Measurements from ENCODE around the gene RTF2. TPM values are rescaled to one million over a fixed set of nuclear protein-coding genes. Genes with fewer than 3 reads are reported as not detected.

Gene RTF2
- total and polyA plus RNA-seq, 2 of the 13 experiments (the other 11 are each of a cell fraction or from before 2014, with no cell fraction given): 81.8 to 142 TPM

- TF ChIP-seq, protein P1, sequence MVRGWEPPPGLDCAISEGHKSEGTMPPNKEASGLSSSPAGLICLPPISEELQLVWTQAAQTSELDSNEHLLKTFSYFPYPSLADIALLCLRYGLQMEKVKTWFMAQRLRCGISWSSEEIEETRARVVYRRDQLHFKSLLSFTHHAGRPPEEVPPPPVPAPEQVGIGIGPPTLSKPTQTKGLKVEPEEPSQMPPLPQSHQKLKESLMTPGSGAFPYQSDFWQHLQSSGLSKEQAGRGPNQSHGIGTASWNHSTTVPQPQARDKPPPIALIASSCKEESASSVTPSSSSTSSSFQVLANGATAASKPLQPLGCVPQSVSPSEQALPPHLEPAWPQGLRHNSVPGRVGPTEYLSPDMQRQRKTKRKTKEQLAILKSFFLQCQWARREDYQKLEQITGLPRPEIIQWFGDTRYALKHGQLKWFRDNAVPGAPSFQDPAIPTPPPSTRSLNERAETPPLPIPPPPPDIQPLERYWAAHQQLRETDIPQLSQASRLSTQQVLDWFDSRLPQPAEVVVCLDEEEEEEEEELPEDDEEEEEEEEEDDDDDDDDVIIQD (CRISPR knock-in tag; IDR thresholded peaks at IDR 0.05; ENCODE audit: low read depth): 0 out of 2 replicates have a peak, but pooled peaks have one; percentile 12
- TF ChIP-seq SCMH1 (CRISPR knock-in tag; IDR thresholded peaks at IDR 0.05; ENCODE audit: borderline replicate concordance) (no peak), NPAS2 (CRISPR knock-in tag; IDR thresholded peaks at IDR 0.05; ENCODE audit: borderline replicate concordance) (no peak), RAD21 (CRISPR knock-in tag; IDR thresholded peaks at IDR 0.05) (no peak), HNF1A (IDR thresholded peaks at IDR 0.05; ENCODE audit: low read depth) (no peak), HNF1A (CRISPR knock-in tag; IDR thresholded peaks at IDR 0.05; ENCODE audit: borderline replicate concordance) (no peak), ATF4 (CRISPR knock-in tag; IDR thresholded peaks at IDR 0.05) (no peak), NFKB2 (CRISPR knock-in tag; IDR thresholded peaks at IDR 0.05; ENCODE audit: borderline replicate concordance) (no peak), ZNF3 (CRISPR knock-in tag; IDR thresholded peaks at IDR 0.05) (0 out of 2 replicates have a peak, but pooled peaks have one; percentile 49), KDM4B (CRISPR knock-in tag; IDR thresholded peaks at IDR 0.05) (no peak), BHLHE40 (IDR thresholded peaks at IDR 0.05; ENCODE audit: low read length) (no peak), TBL1XR1 (IDR thresholded peaks at IDR 0.05; ENCODE audit: borderline replicate concordance, low read length, partially characterized antibody) (no peak)
- TF ChIP-seq, protein P2, sequence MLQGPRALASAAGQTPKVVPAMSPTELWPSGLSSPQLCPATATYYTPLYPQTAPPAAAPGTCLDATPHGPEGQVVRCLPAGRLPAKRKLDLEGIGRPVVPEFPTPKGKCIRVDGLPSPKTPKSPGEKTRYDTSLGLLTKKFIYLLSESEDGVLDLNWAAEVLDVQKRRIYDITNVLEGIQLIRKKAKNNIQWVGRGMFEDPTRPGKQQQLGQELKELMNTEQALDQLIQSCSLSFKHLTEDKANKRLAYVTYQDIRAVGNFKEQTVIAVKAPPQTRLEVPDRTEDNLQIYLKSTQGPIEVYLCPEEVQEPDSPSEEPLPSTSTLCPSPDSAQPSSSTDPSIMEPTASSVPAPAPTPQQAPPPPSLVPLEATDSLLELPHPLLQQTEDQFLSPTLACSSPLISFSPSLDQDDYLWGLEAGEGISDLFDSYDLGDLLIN (CRISPR knock-in tag; IDR thresholded peaks at IDR 0.05; ENCODE audit: borderline replicate concordance): no peak
- TF ChIP-seq, protein P3, sequence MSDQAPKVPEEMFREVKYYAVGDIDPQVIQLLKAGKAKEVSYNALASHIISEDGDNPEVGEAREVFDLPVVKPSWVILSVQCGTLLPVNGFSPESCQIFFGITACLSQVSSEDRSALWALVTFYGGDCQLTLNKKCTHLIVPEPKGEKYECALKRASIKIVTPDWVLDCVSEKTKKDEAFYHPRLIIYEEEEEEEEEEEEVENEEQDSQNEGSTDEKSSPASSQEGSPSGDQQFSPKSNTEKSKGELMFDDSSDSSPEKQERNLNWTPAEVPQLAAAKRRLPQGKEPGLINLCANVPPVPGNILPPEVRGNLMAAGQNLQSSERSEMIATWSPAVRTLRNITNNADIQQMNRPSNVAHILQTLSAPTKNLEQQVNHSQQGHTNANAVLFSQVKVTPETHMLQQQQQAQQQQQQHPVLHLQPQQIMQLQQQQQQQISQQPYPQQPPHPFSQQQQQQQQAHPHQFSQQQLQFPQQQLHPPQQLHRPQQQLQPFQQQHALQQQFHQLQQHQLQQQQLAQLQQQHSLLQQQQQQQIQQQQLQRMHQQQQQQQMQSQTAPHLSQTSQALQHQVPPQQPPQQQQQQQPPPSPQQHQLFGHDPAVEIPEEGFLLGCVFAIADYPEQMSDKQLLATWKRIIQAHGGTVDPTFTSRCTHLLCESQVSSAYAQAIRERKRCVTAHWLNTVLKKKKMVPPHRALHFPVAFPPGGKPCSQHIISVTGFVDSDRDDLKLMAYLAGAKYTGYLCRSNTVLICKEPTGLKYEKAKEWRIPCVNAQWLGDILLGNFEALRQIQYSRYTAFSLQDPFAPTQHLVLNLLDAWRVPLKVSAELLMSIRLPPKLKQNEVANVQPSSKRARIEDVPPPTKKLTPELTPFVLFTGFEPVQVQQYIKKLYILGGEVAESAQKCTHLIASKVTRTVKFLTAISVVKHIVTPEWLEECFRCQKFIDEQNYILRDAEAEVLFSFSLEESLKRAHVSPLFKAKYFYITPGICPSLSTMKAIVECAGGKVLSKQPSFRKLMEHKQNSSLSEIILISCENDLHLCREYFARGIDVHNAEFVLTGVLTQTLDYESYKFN (CRISPR knock-in tag; conservative IDR thresholded peaks at IDR 0.05): no peak
- TF ChIP-seq, protein P4, sequence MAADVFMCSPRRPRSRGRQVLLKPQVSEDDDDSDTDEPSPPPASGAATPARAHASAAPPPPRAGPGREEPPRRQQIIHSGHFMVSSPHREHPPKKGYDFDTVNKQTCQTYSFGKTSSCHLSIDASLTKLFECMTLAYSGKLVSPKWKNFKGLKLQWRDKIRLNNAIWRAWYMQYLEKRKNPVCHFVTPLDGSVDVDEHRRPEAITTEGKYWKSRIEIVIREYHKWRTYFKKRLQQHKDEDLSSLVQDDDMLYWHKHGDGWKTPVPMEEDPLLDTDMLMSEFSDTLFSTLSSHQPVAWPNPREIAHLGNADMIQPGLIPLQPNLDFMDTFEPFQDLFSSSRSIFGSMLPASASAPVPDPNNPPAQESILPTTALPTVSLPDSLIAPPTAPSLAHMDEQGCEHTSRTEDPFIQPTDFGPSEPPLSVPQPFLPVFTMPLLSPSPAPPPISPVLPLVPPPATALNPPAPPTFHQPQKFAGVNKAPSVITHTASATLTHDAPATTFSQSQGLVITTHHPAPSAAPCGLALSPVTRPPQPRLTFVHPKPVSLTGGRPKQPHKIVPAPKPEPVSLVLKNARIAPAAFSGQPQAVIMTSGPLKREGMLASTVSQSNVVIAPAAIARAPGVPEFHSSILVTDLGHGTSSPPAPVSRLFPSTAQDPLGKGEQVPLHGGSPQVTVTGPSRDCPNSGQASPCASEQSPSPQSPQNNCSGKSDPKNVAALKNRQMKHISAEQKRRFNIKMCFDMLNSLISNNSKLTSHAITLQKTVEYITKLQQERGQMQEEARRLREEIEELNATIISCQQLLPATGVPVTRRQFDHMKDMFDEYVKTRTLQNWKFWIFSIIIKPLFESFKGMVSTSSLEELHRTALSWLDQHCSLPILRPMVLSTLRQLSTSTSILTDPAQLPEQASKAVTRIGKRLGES (CRISPR knock-in tag; IDR thresholded peaks at IDR 0.05; ENCODE audit: borderline replicate concordance): no peak
Observed at GRCh38 chr20:56554869-56555268, 86.4 kb downstream of the RTF2 start (continued).
